AG04450 (cell line): ENCODE results near the gene EXOC7. TPM values are rescaled to one million over a fixed set of nuclear protein-coding genes. Genes with fewer than 3 reads are reported as not detected.

Experiments used
- CTCF ChIA-PET: fragments of 300-600, 350-600 bp; formaldehyde crosslinking; extraction: SDS; loops from one replicate; lab custom pipeline; 2022; ENCODE audit warnings: antibody characterized with exemption, inconsistent platforms; lab: Charles Lee
- POLR2A ChIA-PET: fragments of 350-600 bp; formaldehyde crosslinking; extraction: SDS; loops from one replicate; lab custom pipeline; 2021; ENCODE audit warnings: antibody characterized with exemption, inconsistent platforms; lab: Yijun Ruan, JAX
- DNase-seq: peaks from one replicate; pipeline ENCODE4 v3.0.0-alpha.2; 2011; ENCODE audit warnings: low read depth, low spot score
- H3K27ac ChIP-seq: one replicate; pipeline ENCODE4 v1.5.1; 2012; ENCODE audit warnings: low read depth, low read length, control low read depth
- H3K27me3 ChIP-seq: one replicate; pipeline ENCODE4 v1.6.0; 2012; ENCODE audit warnings: low read length; ENCODE audit not compliant: control insufficient read depth, insufficient read depth
- H3K4me3 ChIP-seq: 2 replicates; pipeline ENCODE4 v1.5.1; 2011; ENCODE audit warnings: mild to moderate bottlenecking, low read depth, low read length, control low read depth
- H3K9me3 ChIP-seq: 2 replicates; pipeline ENCODE4 v1.5.1; 2012; ENCODE audit warnings: low read length; ENCODE audit not compliant: control insufficient read depth, insufficient read depth
- CTCF ChIP-seq: IDR thresholded peaks from 2 replicates; pipeline ENCODE4 v1.5.1; 2011; ENCODE audit warnings: low read depth, low read length, control low read depth, inconsistent platforms
- polyA plus RNA-seq: library from polyadenylated mRNA; depleted of rRNA; stranded (reverse); fragments of >200 nt; gene quantifications from 2 replicates; pipeline ENCODE4 v1.2.3, GENCODE V29; 2011

The EXOC7 gene
- polyA plus RNA-seq, 1 experiment: 97.6 TPM

DNA sequence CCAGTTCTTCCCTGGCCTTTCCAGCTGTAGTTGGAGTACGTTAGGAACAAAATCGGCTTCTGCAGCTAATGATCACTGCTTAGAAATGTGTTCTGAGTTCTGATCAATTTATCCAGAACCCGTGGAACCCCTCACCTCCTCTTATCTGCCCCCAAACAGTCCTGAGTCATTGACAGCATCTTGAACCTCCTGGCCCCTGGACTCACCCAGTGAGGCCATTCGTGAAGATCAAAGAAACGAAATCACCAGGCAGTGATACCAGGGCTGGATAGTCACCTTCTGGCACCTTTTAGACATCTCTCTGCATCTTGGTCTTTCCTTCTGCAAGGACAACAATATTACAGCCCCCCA, 17.0 kb upstream of the EXOC7 start:
- no peak overlapping the region for H3K4me3 ChIP-seq
- DNase-seq: no peak
- CTCF ChIA-PET: interaction anchor here (0.9 to 7.5 kb wide), 4 partner anchors 11 to 164 kb away, joined by 3 to 92 read pairs (median 5); no protein-coding TSS in a partner anchor
- H3K9me3 ChIP-seq: no peaks in the 10 kb centered on the region
- no peak for TF ChIP-seq CTCF
- H3K27ac ChIP-seq: no peak overlapping the region
- H3K27me3 ChIP-seq: no peaks in the 10 kb centered on the region
- POLR2A ChIA-PET: no interaction called here

DNA sequence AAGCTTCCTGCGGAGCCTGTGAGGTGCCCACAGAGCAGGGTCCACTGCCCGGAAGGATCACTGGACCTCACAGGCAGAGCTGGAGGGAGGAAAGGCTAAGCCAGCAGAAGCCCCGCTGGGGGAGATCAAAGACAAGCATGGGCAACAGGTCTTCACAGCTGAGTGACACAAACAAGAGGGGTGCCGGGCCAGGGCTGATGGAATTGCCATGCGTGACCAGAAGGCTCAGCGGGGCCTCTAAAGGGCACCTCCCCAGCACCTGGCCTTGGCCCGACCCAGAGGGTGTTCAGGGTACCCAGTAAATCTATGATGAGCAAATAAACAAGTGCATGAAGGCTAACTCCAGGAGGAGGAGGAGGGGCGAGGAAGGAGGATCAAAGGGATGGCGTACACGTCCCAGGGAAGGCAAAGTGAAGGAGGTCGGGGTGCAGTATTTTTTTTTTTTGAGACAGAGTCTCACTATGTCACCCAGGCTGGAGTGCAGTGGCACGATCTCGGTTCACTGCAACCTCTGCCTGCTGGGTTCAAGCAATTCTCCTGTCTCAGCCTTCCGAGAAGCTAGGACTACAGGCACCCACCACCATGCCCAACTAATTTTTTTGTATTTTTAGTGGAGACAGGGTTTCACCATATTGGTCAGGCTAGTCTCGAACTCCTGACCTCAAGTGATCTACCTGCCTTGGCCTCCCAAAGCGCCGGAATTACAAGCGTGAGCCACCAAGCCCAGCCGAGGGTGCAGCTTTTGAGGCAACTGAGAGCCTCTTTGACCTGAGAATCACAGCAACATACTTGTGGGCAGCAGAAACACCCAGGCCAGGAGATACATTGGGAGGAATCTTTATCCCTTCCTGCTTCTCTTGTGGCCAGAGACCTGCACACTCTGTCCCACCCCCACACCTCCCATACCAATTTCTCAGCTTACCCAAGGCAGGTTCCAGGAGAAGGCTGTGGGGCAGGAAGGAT, 16.1 kb upstream of the EXOC7 start:
- no peak for DNase-seq
- Histone ChIP-seq H3K27ac (no peak overlapping the region), H3K27me3 (no peaks in the 10 kb centered on the region), H3K9me3 (no peaks in the 10 kb centered on the region), H3K4me3 (no peak overlapping the region)
- POLR2A ChIA-PET: no interaction called here
- TF ChIP-seq CTCF: no peak
- CTCF ChIA-PET: interaction anchor here (0.5 to 7.5 kb wide), 6 partner anchors 155 to 236 kb away, joined by 3 to 92 read pairs (median 5); no protein-coding TSS in a partner anchor

DNA sequence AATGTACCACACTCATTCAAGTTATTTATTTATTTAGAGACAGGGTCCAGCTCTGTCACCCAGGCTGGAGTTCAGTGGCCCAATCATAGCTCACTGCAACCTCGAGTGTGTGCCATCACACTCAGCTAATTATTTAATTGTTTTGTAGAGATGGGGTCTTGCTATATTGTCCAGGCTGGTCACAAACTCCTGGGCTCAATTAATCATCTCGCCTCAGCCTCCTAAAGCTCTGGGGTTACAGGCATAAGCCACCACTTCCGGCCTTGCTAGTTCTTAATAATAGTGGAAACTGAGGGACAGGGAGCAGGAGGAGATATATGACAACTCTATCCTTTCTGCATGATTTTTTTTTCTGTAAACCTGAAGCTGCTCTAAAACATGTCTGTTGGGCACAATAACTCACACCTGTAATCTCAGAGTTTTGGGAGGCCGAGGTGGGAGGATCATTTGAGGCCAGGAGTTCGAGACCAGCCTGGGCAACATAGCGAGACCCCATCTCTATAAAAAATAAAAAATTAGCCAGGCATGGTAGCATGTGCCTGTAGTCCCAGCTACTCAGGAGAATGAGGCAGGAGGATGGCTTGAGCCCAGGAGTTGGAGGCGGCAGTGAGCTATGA, 11.7 kb upstream of the EXOC7 start:
- H3K9me3 ChIP-seq: no peaks in the 10 kb centered on the region
- TF ChIP-seq CTCF: no peak
- DNase-seq: no peak
- H3K27me3 ChIP-seq: peaks cover 2% of the 10 kb centered on the region
- H3K27ac ChIP-seq: no peak overlapping the region
- ChIA-PET CTCF (interaction anchor here (1.8 kb wide), 1 partner anchor 165 kb away, joined by 8 read pairs; no protein-coding TSS in a partner anchor), POLR2A (no interaction called here)
- no peak overlapping the region for H3K4me3 ChIP-seq

- no peak for TF ChIP-seq CTCF
- DNase-seq: no peak
- Histone ChIP-seq H3K4me3 (no peak overlapping the region), H3K27ac (no peak overlapping the region), H3K9me3 (no peaks in the 10 kb centered on the region), H3K27me3 (peaks cover 2% of the 10 kb centered on the region)
- POLR2A ChIA-PET: no interaction called here
- CTCF ChIA-PET: interaction anchor here (1.0 to 1.9 kb wide), 2 partner anchors 10 to 168 kb away, joined by 5 to 6 read pairs; no protein-coding TSS in a partner anchor
Observed at GRCh38 chr17:76111956-76112355, 8.4 kb upstream of the EXOC7 start.

DNA sequence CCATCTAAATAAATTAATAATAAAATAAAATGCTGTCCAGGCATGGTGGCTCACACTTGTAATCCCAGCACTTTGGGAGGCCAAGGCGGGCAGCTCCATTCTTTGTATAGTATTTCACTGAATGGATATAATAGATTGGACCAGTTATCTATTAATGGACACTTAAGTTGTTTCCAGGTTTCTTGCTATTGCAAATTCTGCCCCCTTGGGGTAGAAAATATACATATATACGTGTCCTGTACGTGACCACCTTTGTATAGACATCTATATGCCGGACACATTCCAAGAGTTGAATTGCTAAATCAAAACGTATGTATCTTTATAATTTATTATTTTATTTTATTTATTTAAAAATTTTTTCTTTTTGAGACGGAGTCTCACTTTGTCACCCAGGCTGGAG, 3.9 kb upstream of the EXOC7 start:
- DNase-seq: no peak
- POLR2A ChIA-PET: no interaction called here
- CTCF ChIA-PET: no interaction called here

More for the DNA sequence above, 3.9 kb upstream of the EXOC7 start:
- Histone ChIP-seq H3K9me3 (peaks cover 3% of the 10 kb centered on the region; the same call in 1 of the 2 replicates), H3K27ac (no peak overlapping the region), H3K27me3 (peaks cover 2% of the 10 kb centered on the region), H3K4me3 (no peak overlapping the region)
- no peak for TF ChIP-seq CTCF
